Amniotic stem cell (primary cell): ENCODE data around the gene RPL4.
"Not testable (repeated sequence)": the region's sequence is repeated elsewhere in the genome, so short reads cannot be mapped to it uniquely, and the experiment has no call there.

ENCODE experiments used
- DNase-seq: peaks from one replicate; lab custom pipeline; 2025; lab: John Stamatoyannopoulos, UW

Gene RPL4

GRCh38 chr15:66491846-66492245 lies 12.8 kb downstream of the RPL4 start:
- no peak for DNase-seq

DNA sequence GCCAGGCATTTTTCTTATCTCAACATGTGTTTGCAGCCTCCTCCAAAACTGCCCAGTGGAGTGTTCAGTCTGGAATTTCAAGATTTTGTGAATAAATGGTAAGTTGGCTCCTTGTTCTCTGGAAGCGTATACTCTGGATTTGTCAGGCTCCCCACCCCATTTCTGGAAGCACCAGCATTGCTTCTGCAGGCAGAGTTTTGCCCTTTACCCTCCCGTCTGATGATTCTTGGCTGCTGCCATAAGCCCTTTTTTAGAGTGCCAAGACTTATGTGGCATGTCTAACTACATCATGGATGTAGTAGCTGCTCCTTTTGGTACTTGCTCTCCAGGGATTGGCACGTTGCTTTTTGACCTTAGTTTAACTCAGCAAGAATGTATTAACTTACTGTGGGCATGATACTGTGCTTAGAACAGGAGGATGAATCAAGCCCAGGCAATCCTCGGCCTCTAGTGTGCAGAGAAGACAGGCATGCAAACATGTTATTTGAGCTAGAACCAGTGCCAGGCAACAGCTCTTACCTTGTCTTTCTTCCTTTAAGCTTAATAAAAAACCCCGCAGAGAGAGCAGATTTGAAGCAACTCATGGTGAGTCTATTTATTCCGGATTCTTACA lies 15.4 kb downstream of the RPL4 start:
- DNase-seq, result no peak

DNA sequence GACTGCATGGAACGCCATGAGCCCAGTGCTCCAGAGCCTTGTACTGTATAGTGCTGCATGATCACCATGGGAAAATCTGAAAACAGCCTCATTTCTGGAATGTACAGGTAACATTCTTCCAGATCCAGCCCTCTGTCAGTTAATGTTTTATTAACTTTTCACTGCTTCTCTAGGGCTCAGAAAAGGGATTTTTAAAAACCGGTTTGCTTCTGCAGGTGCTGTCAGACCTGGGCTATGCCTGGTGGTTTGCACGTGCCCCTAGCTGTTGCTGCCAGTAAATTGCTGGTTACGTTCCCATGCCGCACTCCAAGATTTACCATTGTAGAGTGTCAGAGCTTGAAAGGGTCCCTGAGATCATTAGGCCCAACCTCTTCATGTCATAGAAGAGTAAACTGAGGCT lies 16.1 kb downstream of the RPL4 start:
- no peak for DNase-seq

DNA sequence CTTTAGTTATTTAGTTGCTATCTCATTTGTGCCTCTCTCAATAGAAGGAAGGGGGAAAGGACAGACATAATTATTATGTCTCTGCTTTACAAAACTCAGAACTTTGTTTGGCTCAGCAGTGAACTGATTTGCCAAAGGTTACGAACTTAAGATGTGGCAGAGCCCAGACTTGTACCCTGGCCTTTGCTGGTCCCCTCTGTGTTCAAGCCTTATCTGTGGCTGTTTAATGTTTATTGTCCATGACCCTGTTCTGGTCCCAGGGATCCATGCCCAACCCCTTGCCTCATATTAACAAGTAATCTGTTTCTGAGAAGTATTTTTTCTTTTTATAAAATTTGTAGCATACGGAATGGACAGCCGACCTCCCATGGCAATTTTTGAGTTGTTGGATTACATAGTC lies 17.8 kb downstream of the RPL4 start:
- no peak for DNase-seq

DNA sequence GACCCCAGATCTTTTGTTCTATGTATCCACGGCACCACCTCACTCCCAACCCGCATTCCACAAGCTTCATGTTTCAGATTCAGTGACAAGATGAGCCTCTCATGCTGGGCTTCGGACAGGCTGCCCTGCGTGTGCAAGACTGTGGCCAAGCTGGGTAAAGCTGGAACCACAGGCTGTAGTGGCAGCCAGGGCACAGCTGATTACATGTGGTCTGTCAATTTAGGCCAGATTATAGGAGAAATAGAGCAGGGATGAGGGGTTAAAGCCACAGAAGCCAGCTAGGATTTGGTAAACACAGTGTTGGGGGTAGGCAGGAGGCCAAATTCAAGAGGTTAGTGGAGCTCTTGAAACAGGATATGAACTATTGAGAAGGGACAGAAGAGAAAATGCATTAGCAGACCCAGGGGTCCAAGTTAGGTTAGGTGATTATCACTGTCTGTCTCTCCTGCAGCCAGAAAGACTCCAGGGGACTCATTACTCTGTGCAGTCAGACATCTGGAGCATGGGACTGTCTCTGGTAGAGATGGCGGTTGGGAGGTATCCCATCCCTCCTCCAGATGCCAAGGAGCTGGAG lies 20.0 kb downstream of the RPL4 start:
- no peak for DNase-seq

- no peak for DNase-seq
These were observed 21.5 kb downstream of the RPL4 start for GRCh38 chr15:66483131-66483566.

DNA sequence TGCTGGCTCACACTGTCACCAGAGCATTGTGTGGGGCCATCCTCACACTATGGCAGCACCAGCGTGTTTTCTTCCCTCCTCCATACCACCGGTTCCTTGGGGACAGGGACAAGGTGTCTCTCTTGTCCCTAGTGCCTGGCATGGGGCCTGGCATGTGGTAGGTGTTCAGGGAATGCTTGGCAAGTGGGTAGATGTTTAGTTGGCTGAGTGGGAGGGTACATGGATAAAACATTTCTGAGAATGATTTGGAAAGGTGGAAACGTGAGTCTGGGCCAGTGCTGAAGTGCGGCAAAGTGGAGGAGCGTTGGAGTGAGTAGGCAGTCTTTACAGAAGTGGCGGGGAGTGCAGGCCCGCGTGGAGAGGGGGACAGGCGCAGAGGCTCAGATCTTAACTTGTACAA lies 22.1 kb downstream of the RPL4 start:
- no peak for DNase-seq

- no peak for DNase-seq
These were observed 23.4 kb downstream of the RPL4 start for GRCh38 chr15:66481107-66481856.

DNA sequence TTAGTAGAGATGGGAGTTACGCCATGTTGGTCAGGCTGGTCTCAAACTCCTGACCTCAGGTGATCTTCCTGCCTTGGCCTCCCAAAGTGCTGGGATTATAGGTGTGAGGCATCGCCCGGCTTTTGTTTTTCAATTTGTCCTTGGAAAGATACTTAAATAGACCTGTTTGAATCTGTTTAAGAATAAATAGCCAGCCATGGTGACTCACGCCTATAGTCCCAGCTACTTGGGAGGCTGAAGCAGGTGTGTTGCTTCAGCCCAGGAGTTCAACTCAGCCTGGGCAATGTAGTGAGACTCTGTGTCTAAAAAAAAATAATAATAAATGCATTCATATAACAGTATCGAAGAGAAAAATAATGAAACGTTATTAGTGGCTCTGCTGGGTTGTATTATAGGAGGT lies 24.4 kb downstream of the RPL4 start:
- no peak for DNase-seq

DNA sequence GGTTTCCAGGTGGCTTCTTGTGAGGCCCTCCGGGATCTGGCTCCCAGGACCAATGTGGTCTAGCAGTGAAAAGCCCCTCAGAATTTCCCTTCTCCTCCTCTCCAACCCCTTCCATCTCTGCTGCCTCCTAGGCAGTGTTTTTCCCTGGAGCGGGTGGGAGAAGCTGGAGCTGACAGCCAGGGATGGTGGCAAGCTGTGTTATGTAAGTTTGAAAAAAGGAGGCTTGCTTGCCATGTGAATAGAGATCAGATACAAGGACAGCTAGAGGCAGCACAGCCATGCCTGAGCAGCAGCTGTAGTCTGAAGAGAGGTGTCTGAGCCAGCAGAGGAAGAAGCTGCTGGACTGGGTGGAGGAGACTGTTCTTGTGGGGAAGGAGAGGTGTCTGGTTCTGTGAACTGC lies 27.6 kb downstream of the RPL4 start:
- no peak for DNase-seq

DNA sequence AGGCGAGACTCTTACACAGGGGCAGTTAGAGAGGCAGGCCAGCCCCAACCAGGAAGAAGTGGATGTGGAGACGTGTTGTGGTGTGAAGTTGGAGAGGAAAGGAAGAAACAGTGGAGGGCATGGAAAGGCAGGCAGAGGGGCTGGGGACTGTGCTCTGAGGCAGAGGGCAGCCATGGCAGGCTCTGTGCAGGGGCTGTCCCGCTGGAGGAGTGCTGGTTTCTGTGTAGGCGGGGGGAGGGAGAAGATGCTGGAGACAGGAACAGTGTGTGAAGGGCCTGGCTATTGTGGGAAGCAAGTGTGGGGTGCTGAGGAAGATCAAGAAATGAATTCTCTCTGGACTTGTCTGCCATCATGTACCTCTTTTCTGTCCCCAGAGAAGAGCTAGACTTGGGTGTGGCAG lies 28.1 kb downstream of the RPL4 start:
- no peak for DNase-seq

GRCh38 chr15:66474963-66475362 lies 29.7 kb downstream of the RPL4 start:
- no peak for DNase-seq

- no peak for DNase-seq
These were observed 30.5 kb downstream of the RPL4 start for GRCh38 chr15:66474135-66474534.

GRCh38 chr15:66472176-66472999 lies 32.3 kb downstream of the RPL4 start:
- no peak for DNase-seq

- DNase-seq, result not testable (repeated sequence)
These were observed 33.8 kb downstream of the RPL4 start for GRCh38 chr15:66470825-66471224.

- not testable (repeated sequence) for DNase-seq
These were observed 37.3 kb downstream of the RPL4 start for GRCh38 chr15:66467162-66468040.

GRCh38 chr15:66465294-66465693 lies 39.4 kb downstream of the RPL4 start:
- DNase-seq, result not testable (repeated sequence)

DNA sequence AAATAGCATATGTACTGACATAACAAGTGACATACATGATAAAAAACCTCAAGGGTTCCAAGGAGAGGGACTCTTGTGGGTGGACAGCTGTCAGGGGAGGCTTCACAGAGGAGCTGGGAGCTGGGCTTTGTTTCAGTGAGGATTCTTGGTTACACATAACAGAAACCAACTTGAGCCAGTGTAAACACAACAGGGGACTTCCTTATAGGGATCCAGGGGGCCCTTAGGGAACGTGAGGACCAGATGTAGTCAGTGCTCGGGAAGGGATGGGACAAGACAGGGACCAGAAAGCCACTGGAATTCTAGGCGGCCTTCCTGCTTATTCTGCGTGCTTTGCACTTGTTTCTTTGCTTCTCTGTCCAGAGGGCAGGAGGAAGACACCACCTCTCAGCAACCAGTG lies 42.0 kb downstream of the RPL4 start:
- no peak for DNase-seq

GRCh38 chr15:66461917-66462316 lies 42.7 kb downstream of the RPL4 start:
- DNase-seq, result no peak

GRCh38 chr15:66461294-66461693 lies 43.4 kb downstream of the RPL4 start:
- DNase-seq, result not testable (repeated sequence)

DNA sequence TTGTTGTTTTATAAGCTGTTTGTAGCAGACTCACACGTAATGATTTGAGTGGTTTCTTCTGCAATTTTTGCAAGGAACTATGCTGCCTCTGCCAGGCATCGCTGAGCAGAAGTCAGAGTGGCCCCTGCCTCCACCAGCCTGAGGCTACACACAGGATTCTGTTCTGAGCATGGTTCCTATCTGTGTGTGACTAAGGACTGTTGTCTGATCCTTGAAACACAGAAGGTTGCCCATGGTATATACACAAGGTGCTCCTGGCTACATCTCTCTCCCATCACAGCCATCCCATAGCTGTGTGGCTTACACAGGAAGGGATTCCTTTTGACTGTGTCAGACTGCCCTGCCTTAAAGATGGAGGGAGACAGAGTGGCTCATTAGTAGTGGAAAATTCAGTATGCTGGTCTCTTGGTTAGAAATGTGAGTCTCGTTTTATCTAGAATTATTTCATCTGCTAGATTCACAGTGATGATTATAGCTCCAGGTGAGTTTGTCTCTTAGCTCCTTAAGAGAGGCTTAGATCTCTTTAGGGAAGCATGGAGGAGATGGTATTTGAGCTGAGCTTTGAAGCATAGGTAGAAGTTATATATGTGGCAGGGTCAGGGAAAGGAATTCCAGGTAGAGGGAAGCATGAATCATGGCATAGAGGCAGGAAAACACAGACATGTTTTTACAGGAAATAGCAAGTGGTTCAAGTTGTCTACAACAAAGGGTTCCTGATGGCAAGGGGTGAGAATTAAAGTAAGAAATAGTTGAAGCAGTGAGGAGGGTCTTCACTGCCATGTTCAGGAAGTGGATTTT lies 44.6 kb downstream of the RPL4 start:
- DNase-seq, result peak; percentile 7
